Mesenchymal stem cell (in vitro differentiated cells and primary cell): ENCODE results near the gene NUP214.
A peak's percentile ranks its signal among the peaks of the same experiment; 100 is the strongest.

Experiments
- DNase-seq: peaks from one replicate; pipeline ENCODE4 v3.0.0-alpha.2; 2013
- H2AFZ ChIP-seq: one replicate; pipeline ENCODE4 v1.6.1; 2013; ENCODE audit warnings: low read depth, mild to moderate bottlenecking, control low read depth, inconsistent platforms, low read length, moderate library complexity
- H2AK5ac ChIP-seq: 2 replicates; pipeline ENCODE4 v1.6.1; 2013; ENCODE audit warnings: low read length, moderate library complexity, mild to moderate bottlenecking, inconsistent platforms; ENCODE audit not compliant: severe bottlenecking
- H2BK120ac ChIP-seq: one replicate; pipeline ENCODE4 v1.6.1; 2013; ENCODE audit warnings: low read depth, mild to moderate bottlenecking, inconsistent platforms, low read length, moderate library complexity
- H2BK12ac ChIP-seq, 2 experiments: one replicate each; pipeline ENCODE4 v1.6.1; 2013; ENCODE audit warnings: inconsistent platforms in 2 of 2, low read length in 2 of 2, mild to moderate bottlenecking in 2 of 2, moderate library complexity in 2 of 2, control low read depth in 1 of 2
- H2BK15ac ChIP-seq: one replicate; pipeline ENCODE4 v1.6.1; 2013; ENCODE audit warnings: mild to moderate bottlenecking, low read depth, inconsistent platforms; ENCODE audit not compliant: poor library complexity, severe bottlenecking
- H2BK5ac ChIP-seq: 2 replicates; pipeline ENCODE4 v1.6.1; 2013; ENCODE audit warnings: low read depth, mild to moderate bottlenecking, low read length, control low read depth, inconsistent platforms; ENCODE audit not compliant: poor library complexity, severe bottlenecking
- H3K14ac ChIP-seq, 2 experiments: one replicate each; pipeline ENCODE4 v1.6.1; 2013; ENCODE audit warnings: inconsistent platforms in 2 of 2, low read length in 2 of 2, control low read depth in 1 of 2, mild to moderate bottlenecking in 1 of 2, moderate library complexity in 1 of 2
- H3K18ac ChIP-seq, 2 experiments: one replicate each; pipeline ENCODE4 v1.6.1; 2013; ENCODE audit warnings: inconsistent platforms in 2 of 2, low read length in 2 of 2, control low read depth in 1 of 2, low read depth in 1 of 2, mild to moderate bottlenecking in 1 of 2
- H3K23ac ChIP-seq, 2 experiments: one replicate each; pipeline ENCODE4 v1.6.1; 2013; ENCODE audit warnings: inconsistent platforms in 2 of 2, low read length in 2 of 2, mild to moderate bottlenecking in 2 of 2, moderate library complexity in 2 of 2, control low read depth in 1 of 2
- H3K27ac ChIP-seq: 2 replicates; pipeline ENCODE4 v1.5.1; 2013; ENCODE audit warnings: mild to moderate bottlenecking, moderate library complexity, low read length, control low read depth, inconsistent platforms; ENCODE audit not compliant: poor library complexity, severe bottlenecking
- H3K27me3 ChIP-seq, 2 experiments: 2 replicates each; pipeline versions ENCODE4 v1.6.1 to v1.7.0; 2013; ENCODE audit warnings: low read length in 2 of 2, mild to moderate bottlenecking in 2 of 2, moderate library complexity in 2 of 2, control low read depth in 1 of 2, inconsistent platforms in 1 of 2; ENCODE audit not compliant: control insufficient read depth in 1 of 2, insufficient read depth in 1 of 2
- H3K36me3 ChIP-seq, 2 experiments: 2 replicates each; pipeline versions ENCODE4 v1.6.1 to v1.7.0; 2013; ENCODE audit warnings: low read length in 2 of 2, control low read depth in 1 of 2, inconsistent platforms in 1 of 2, low read depth in 1 of 2, mild to moderate bottlenecking in 1 of 2; ENCODE audit not compliant: insufficient read depth in 2 of 2, control insufficient read depth in 1 of 2
- H3K4ac ChIP-seq, 2 experiments: one replicate each; pipeline ENCODE4 v1.6.1; 2013; ENCODE audit warnings: inconsistent platforms in 2 of 2, low read length in 2 of 2, mild to moderate bottlenecking in 2 of 2, moderate library complexity in 2 of 2, control low read depth in 1 of 2, low read depth in 1 of 2
- H3K4me1 ChIP-seq: 2 replicates; pipeline ENCODE4 v1.6.1; 2013; ENCODE audit warnings: low read depth, low read length, control low read depth; ENCODE audit not compliant: control insufficient read depth, insufficient read depth
- H3K4me2 ChIP-seq: 2 replicates; pipeline ENCODE4 v1.6.1; 2013; ENCODE audit warnings: low read length, mild to moderate bottlenecking, inconsistent platforms; ENCODE audit not compliant: poor library complexity, severe bottlenecking
- H3K4me3 ChIP-seq, 2 experiments: 2 replicates each; pipeline versions ENCODE4 v1.5.1 to v1.7.0; 2013; ENCODE audit warnings: low read length in 2 of 2, mild to moderate bottlenecking in 2 of 2, control low read depth in 1 of 2, low read depth in 1 of 2; ENCODE audit not compliant: insufficient read depth in 1 of 2
- H3K79me1 ChIP-seq: replicated peaks from 2 replicates; pipeline ENCODE4 v1.6.1; 2013; ENCODE audit warnings: mild to moderate bottlenecking, control low read depth, low read length, inconsistent platforms; ENCODE audit not compliant: poor library complexity, severe bottlenecking
- H3K9ac ChIP-seq: 2 replicates; pipeline ENCODE4 v1.7.0; 2013; ENCODE audit warnings: mild to moderate bottlenecking, low read length, moderate library complexity
- H3K9me3 ChIP-seq: 2 replicates; pipeline ENCODE4 v1.7.0; 2013; ENCODE audit warnings: mild to moderate bottlenecking, low read length; ENCODE audit not compliant: control insufficient read depth
- H4K8ac ChIP-seq: one replicate; pipeline ENCODE4 v1.6.1; 2013; ENCODE audit warnings: inconsistent platforms, mild to moderate bottlenecking, low read length, moderate library complexity
- H4K91ac ChIP-seq: one replicate; pipeline ENCODE4 v1.6.1; 2013; ENCODE audit warnings: mild to moderate bottlenecking, low read length, inconsistent platforms
- WGBS: methylation state at CpG from one replicate; pipeline ENCODE4 v1.1.7; 2013; ENCODE audit warnings: mixed read lengths; 5-methylcytosine and 5-hydroxymethylcytosine counted together

Gene NUP214

DNA sequence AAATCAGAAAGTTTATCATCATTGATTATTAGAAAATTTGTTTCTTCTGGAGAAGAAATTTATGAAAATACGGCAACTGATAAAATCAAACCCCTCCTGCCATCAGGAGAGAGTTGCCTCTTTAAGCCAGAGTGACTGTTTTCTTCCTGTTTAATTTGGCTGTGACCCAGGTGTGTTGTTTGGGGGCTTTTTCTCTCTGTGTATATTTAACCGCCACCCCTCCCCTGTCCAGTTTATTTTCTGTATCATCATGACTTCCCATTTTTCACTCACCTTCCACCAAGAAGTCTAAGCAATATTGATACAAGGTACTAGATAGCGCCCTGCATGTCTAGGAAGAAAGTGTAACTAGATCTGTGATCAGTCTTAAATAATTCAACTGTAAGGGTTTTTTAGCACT is 100.8 kb downstream of the NUP214 start:
- WGBS: no CpG with 5 or more reads among the region's 3 CpGs
- no peak overlapping the region for H3K4me2 ChIP-seq

DNA sequence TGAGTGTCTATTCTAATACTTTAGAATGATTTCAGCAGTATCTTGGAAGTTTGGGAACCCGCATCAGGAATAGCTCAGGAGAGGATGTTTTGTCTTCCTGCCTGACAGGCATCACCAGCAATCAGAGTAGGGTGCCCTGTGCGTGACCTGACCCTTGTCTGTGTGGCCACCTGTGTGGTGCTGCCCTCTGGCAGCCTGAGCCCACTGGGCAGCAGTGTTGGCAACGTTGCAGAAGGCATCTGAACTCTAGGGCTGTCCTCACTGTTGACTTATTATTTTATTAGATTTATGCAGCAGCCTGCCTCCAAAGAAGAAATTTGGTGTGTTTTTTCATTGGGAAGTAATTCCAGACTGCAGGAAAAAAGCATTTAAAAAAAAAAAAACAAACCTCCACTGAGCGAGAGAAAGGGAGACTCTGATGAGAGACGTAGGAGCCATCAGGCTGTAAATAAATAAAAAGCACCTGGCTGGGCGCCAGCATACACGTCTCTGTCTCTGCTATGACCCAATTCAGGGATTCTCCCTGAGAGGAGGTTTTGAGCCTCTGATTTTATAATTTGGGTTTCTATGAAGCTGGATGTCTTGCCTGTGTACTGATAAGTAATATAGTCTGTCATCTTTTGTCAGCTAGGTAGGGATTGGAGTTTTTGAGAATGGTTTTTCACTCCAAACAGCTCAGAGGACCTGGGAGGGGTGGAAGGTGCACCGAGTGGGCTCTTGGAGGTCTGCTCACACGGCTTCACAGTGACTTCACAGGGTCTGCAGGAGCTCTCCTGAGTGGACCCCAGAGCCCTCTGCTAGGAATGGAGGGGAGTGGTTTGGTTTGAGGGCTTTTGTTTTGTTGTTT is 101.9 kb downstream of the NUP214 start:
- H3K14ac ChIP-seq: no peak overlapping the region
- H3K79me1 ChIP-seq: peaks cover 10% of the 10 kb centered on the region
- no peak overlapping the region for H2BK12ac ChIP-seq
- no peak overlapping the region for H2AFZ ChIP-seq
- no peak overlapping the region for H4K8ac ChIP-seq
- H3K27me3 ChIP-seq: no peaks in the 10 kb centered on the region
- no peak overlapping the region for H3K27ac ChIP-seq
- no peak overlapping the region for H3K9ac ChIP-seq
- H2BK15ac ChIP-seq: no peak overlapping the region
- no peak overlapping the region for H3K4me3 ChIP-seq
- peaks cover 2% of the 10 kb centered on the region for H3K4me1 ChIP-seq
- no peak overlapping the region for H4K91ac ChIP-seq
- DNase-seq: peak; percentile 44
- no peak overlapping the region for H2AK5ac ChIP-seq
- H3K4me2 ChIP-seq: no peak overlapping the region
- WGBS: 81% methylated on average over 8 of the region's 9 CpGs
- no peak overlapping the region for H3K18ac ChIP-seq
- H2BK5ac ChIP-seq: no peak overlapping the region
- no peaks in the 10 kb centered on the region for H3K9me3 ChIP-seq
- H3K36me3 ChIP-seq: peaks cover 38 to 66% of the 10 kb centered on the region in 2 experiments
- H3K4ac ChIP-seq: no peak overlapping the region
- no peak overlapping the region for H2BK120ac ChIP-seq
- no peak overlapping the region for H3K23ac ChIP-seq

More for the DNA sequence above, 100.8 kb downstream of the NUP214 start:
- Histone ChIP-seq H3K27me3 (no peaks in the 10 kb centered on the region), H3K4ac (no peak overlapping the region), H2AFZ (no peak overlapping the region), H4K8ac (no peak overlapping the region), H3K23ac (no peak overlapping the region), H3K14ac (no peak overlapping the region), H2AK5ac (no peak overlapping the region), H3K18ac (no peak overlapping the region), H2BK12ac (no peak overlapping the region), H2BK120ac (no peak overlapping the region), H3K4me3 (no peak overlapping the region), H2BK15ac (no peak overlapping the region), H4K91ac (no peak overlapping the region), H3K9me3 (no peaks in the 10 kb centered on the region), H3K9ac (no peak overlapping the region), H3K36me3 (peaks cover 32 to 59% of the 10 kb centered on the region in 2 experiments), H3K79me1 (peaks cover 10% of the 10 kb centered on the region), H2BK5ac (no peak overlapping the region), H3K4me1 (peaks cover 2% of the 10 kb centered on the region), H3K27ac (no peak overlapping the region)
- DNase-seq: no peak

DNA sequence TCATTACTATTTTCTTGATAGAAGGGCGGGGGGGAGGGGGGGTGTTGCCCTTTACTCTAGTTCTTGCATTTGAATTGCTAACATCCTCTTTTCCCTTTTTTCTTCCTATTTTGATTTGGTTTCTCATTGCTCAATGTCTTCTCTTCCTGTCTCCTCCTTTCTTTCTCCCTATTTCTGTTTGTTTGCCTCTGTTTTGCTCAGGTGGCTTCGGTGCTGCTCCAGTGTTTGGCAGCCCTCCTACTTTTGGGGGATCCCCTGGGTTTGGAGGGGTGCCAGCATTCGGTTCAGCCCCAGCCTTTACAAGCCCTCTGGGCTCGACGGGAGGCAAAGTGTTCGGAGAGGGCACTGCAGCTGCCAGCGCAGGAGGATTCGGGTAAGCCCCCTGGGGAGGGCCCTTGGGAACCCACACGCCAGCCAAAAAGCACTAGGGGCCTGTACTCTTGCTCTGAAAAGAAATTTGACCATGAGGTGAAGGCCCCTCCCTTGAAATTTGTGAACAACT is 102.6 kb downstream of the NUP214 start:
- 91% methylated on average over 9 of the region's 9 CpGs for WGBS
- no peak for DNase-seq
- Histone ChIP-seq H3K27me3 (no peaks in the 10 kb centered on the region), H3K4ac (no peak overlapping the region), H4K8ac (no peak overlapping the region), H3K18ac (no peak overlapping the region), H3K4me3 (no peak overlapping the region), H3K9me3 (no peaks in the 10 kb centered on the region), H2BK12ac (no peak overlapping the region), H2AFZ (no peak overlapping the region), H3K14ac (no peak overlapping the region), H3K27ac (no peak overlapping the region), H3K79me1 (peaks cover 10% of the 10 kb centered on the region), H2BK15ac (no peak overlapping the region), H3K36me3 (peaks cover 43 to 63% of the 10 kb centered on the region in 2 experiments), H3K23ac (no peak overlapping the region), H4K91ac (no peak overlapping the region), H2BK5ac (no peak overlapping the region), H2BK120ac (no peak overlapping the region), H3K4me1 (peaks cover 2% of the 10 kb centered on the region), H2AK5ac (no peak overlapping the region), H3K9ac (no peak overlapping the region), H3K4me2 (no peak overlapping the region)

DNA sequence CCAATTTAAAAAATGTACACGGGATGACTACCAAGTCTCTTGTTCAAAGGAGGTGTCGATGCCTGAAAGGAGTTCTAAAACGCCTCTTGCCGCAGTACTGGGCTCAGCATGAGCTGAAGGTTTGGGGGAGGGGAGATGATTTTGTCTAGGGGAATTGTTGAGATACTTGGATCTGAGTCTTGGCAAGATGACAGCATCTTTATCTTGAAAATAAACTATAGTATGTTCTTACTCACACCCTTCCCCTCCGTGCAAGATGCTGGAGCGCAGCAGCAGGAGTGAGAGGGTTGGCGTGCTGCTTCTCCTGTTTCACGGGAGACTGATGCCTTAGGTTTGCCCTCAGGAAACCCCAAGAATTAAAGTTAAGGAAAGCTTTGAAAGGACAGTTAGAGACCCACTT is 103.6 kb downstream of the NUP214 start:
- peaks cover 2% of the 10 kb centered on the region for H3K4me1 ChIP-seq
- H3K14ac ChIP-seq: no peak overlapping the region
- no peak overlapping the region for H3K18ac ChIP-seq
- no peak overlapping the region for H3K9ac ChIP-seq
- no peaks in the 10 kb centered on the region for H3K27me3 ChIP-seq
- H2AK5ac ChIP-seq: no peak overlapping the region
- no peak overlapping the region for H2BK5ac ChIP-seq
- DNase-seq: peak; percentile 17
- H2AFZ ChIP-seq: no peak overlapping the region
- H3K23ac ChIP-seq: no peak overlapping the region
- peaks cover 10% of the 10 kb centered on the region for H3K79me1 ChIP-seq
- no peak overlapping the region for H2BK120ac ChIP-seq
- H3K4me3 ChIP-seq: no peak overlapping the region
- no peak overlapping the region for H3K4me2 ChIP-seq
- H2BK15ac ChIP-seq: no peak overlapping the region
- WGBS: 95% methylated on average over 8 of the region's 8 CpGs
- peaks cover 53 to 72% of the 10 kb centered on the region in 2 experiments for H3K36me3 ChIP-seq
- H4K91ac ChIP-seq: no peak overlapping the region
- H4K8ac ChIP-seq: peak overlapping the region; percentile 4
- H2BK12ac ChIP-seq: no peak overlapping the region
- no peaks in the 10 kb centered on the region for H3K9me3 ChIP-seq
- no peak overlapping the region for H3K27ac ChIP-seq
- no peak overlapping the region for H3K4ac ChIP-seq
